BLaER1 (cell line): ENCODE data around the gene SLFN12L.
"Not testable (repeated sequence)": the region's sequence is repeated elsewhere in the genome, so short reads cannot be mapped to it uniquely, and the experiment has no call there.

Experiments
- H3K27ac ChIP-seq: shearing (Covaris generic); formaldehyde crosslinking; 2 replicates; pipeline ENCODE4 v1.8.1; 2022
- H3K27me3 ChIP-seq: shearing (Covaris generic); formaldehyde crosslinking; 2 replicates; pipeline ENCODE4 v1.8.1; 2022
- H3K36me3 ChIP-seq: shearing (Covaris generic); formaldehyde crosslinking; 2 replicates; pipeline ENCODE4 v1.8.1; 2022
- H3K4me1 ChIP-seq: shearing (Covaris generic); formaldehyde crosslinking; 2 replicates; pipeline ENCODE4 v1.8.1; 2022
- H3K4me2 ChIP-seq: shearing (Covaris generic); formaldehyde crosslinking; 2 replicates; pipeline ENCODE4 v1.8.1; 2022
- H3K4me3 ChIP-seq: shearing (Covaris generic); formaldehyde crosslinking; 2 replicates; pipeline ENCODE4 v1.8.1; 2022
- H3K9ac ChIP-seq: shearing (Covaris generic); formaldehyde crosslinking; 2 replicates; pipeline ENCODE4 v1.8.1; 2022
- H3K9me3 ChIP-seq: shearing (Covaris generic); formaldehyde crosslinking; 2 replicates; pipeline ENCODE4 v1.8.1; 2022
- H4K20me1 ChIP-seq: shearing (Covaris generic); formaldehyde crosslinking; 2 replicates; pipeline ENCODE4 v1.8.1; 2022
- Cebpa-rat ChIP-seq: shearing (Covaris generic); IDR thresholded peaks from 2 replicates; pipeline ENCODE4 v1.8.1; 2022

SLFN12L gene

GRCh38 chr17:35523296-35523695 is 14.2 kb downstream of the SLFN12L start:
- Histone ChIP-seq H3K27me3 (no peaks in the 10 kb centered on the region), H3K36me3 (no peaks in the 10 kb centered on the region), H3K4me2 (no peak overlapping the region), H3K4me3 (no peak overlapping the region), H3K4me1 (peaks cover 14% of the 10 kb centered on the region), H3K9me3 (peaks cover 1% of the 10 kb centered on the region; the same call in 1 of the 2 replicates), H3K27ac (no peak overlapping the region), H3K9ac (no peak overlapping the region), H4K20me1 (no peaks in the 10 kb centered on the region)
- no peak for TF ChIP-seq Cebpa-rat

- not testable (repeated sequence) for H3K9me3 ChIP-seq, H4K20me1 ChIP-seq, H3K9ac ChIP-seq, H3K36me3 ChIP-seq, H3K27ac ChIP-seq, H3K4me3 ChIP-seq, H3K27me3 ChIP-seq
- H3K4me2 ChIP-seq = peak overlapping the region; percentile 43
- H3K4me1 ChIP-seq = peaks cover 14% of the 10 kb centered on the region
Observed at GRCh38 chr17:35521654-35522256, 15.7 kb downstream of the SLFN12L start.

GRCh38 chr17:35521150-35521549 is 16.3 kb downstream of the SLFN12L start:
- H3K36me3 ChIP-seq = no peaks in the 10 kb centered on the region
- H4K20me1 ChIP-seq = no peaks in the 10 kb centered on the region
- H3K9me3 ChIP-seq = peaks cover 4% of the 10 kb centered on the region; the same call in 1 of the 2 replicates
- no peak overlapping the region for H3K9ac ChIP-seq
- no peak overlapping the region for H3K27ac ChIP-seq
- H3K4me1 ChIP-seq = peaks cover 14% of the 10 kb centered on the region
- no peak for TF ChIP-seq Cebpa-rat
- no peak overlapping the region for H3K4me3 ChIP-seq
- H3K27me3 ChIP-seq = no peaks in the 10 kb centered on the region
- H3K4me2 ChIP-seq = peak overlapping the region; percentile 43

GRCh38 chr17:35519906-35520442 is 17.5 kb downstream of the SLFN12L start:
- no peak overlapping the region for H3K4me2 ChIP-seq

GRCh38 chr17:35519439-35519838 is 18.0 kb downstream of the SLFN12L start:
- no peak overlapping the region for H3K4me2 ChIP-seq
- H3K27ac ChIP-seq = no peak overlapping the region
- peaks cover 4% of the 10 kb centered on the region; the same call in 1 of the 2 replicates for H3K9me3 ChIP-seq
- peaks cover 14% of the 10 kb centered on the region for H3K4me1 ChIP-seq
- no peaks in the 10 kb centered on the region for H3K36me3 ChIP-seq
- TF ChIP-seq Cebpa-rat = no peak
- no peak overlapping the region for H3K9ac ChIP-seq
- no peaks in the 10 kb centered on the region for H3K27me3 ChIP-seq
- no peak overlapping the region for H3K4me3 ChIP-seq
- H4K20me1 ChIP-seq = no peaks in the 10 kb centered on the region

More at GRCh38 chr17:35519906-35520442, 17.5 kb downstream of the SLFN12L start:
- Histone ChIP-seq H3K36me3 (no peaks in the 10 kb centered on the region), H4K20me1 (no peaks in the 10 kb centered on the region), H3K27me3 (no peaks in the 10 kb centered on the region), H3K4me3 (no peak overlapping the region), H3K4me1 (peaks cover 14% of the 10 kb centered on the region), H3K9me3 (peaks cover 4% of the 10 kb centered on the region; the same call in 1 of the 2 replicates), H3K27ac (no peak overlapping the region), H3K9ac (no peak overlapping the region)
- TF ChIP-seq Cebpa-rat = no peak

GRCh38 chr17:35518431-35518830 is 19.0 kb downstream of the SLFN12L start:
- H3K36me3 ChIP-seq, H3K4me2 ChIP-seq, H3K27me3 ChIP-seq, H3K9ac ChIP-seq, H3K27ac ChIP-seq, H3K9me3 ChIP-seq, H3K4me3 ChIP-seq, H4K20me1 ChIP-seq: not testable (repeated sequence)
- H3K4me1 ChIP-seq = peaks cover 14% of the 10 kb centered on the region

GRCh38 chr17:35515027-35515426 is 22.5 kb downstream of the SLFN12L start:
- Histone ChIP-seq H3K27me3 (no peaks in the 10 kb centered on the region), H3K9ac (no peak overlapping the region), H3K4me3 (no peak overlapping the region), H3K36me3 (no peaks in the 10 kb centered on the region), H3K4me2 (no peak overlapping the region), H3K4me1 (no peaks in the 10 kb centered on the region), H3K9me3 (peaks cover 5% of the 10 kb centered on the region; the same call in 1 of the 2 replicates), H4K20me1 (no peaks in the 10 kb centered on the region), H3K27ac (no peak overlapping the region)
- no peak for TF ChIP-seq Cebpa-rat

GRCh38 chr17:35514564-35514963 is 22.9 kb downstream of the SLFN12L start:
- Histone ChIP-seq H3K27ac (no peak overlapping the region), H4K20me1 (no peaks in the 10 kb centered on the region), H3K4me3 (no peak overlapping the region), H3K9me3 (peaks cover 9% of the 10 kb centered on the region; the same call in 1 of the 2 replicates), H3K4me2 (no peak overlapping the region), H3K36me3 (no peaks in the 10 kb centered on the region), H3K27me3 (no peaks in the 10 kb centered on the region), H3K4me1 (no peaks in the 10 kb centered on the region), H3K9ac (no peak overlapping the region)
- TF ChIP-seq Cebpa-rat = no peak

- Histone ChIP-seq H3K4me3 (no peak overlapping the region), H3K36me3 (no peaks in the 10 kb centered on the region), H3K4me2 (no peak overlapping the region), H3K9ac (no peak overlapping the region), H3K27me3 (no peaks in the 10 kb centered on the region), H3K9me3 (peaks cover 37% of the 10 kb centered on the region), H4K20me1 (no peaks in the 10 kb centered on the region), H3K4me1 (no peaks in the 10 kb centered on the region), H3K27ac (no peak overlapping the region)
- TF ChIP-seq Cebpa-rat = no peak
Observed at GRCh38 chr17:35510052-35510451, 27.4 kb downstream of the SLFN12L start.

GRCh38 chr17:35507714-35508113 is 29.8 kb downstream of the SLFN12L start:
- H3K4me3 ChIP-seq, H3K36me3 ChIP-seq, H3K27me3 ChIP-seq, H3K4me2 ChIP-seq, H3K9ac ChIP-seq, H3K4me1 ChIP-seq, H4K20me1 ChIP-seq, H3K27ac ChIP-seq: not testable (repeated sequence)
- peaks cover 37% of the 10 kb centered on the region for H3K9me3 ChIP-seq

GRCh38 chr17:35499548-35499947 is 37.9 kb downstream of the SLFN12L start:
- Histone ChIP-seq H3K36me3 (no peaks in the 10 kb centered on the region), H3K27me3 (peaks cover 51% of the 10 kb centered on the region), H4K20me1 (no peaks in the 10 kb centered on the region), H3K4me1 (no peaks in the 10 kb centered on the region), H3K4me2 (no peak overlapping the region), H3K9ac (no peak overlapping the region), H3K27ac (no peak overlapping the region), H3K4me3 (no peak overlapping the region), H3K9me3 (peaks cover 53% of the 10 kb centered on the region)
- no peak for TF ChIP-seq Cebpa-rat
